OCI-LY7 (cell line): ENCODE data around the gene SLC25A22. TPM values are rescaled to one million over a fixed set of nuclear protein-coding genes. Genes with fewer than 3 reads are reported as not detected.

Source experiments
- BruUV-seq: library from RNA; stranded (reverse); fragments of 400-500 nt; replicated peaks from 2 replicates; lab custom pipeline; 2021; lab: Mats Ljungman, UMichigan
- CTCF ChIA-PET: fragments of 300-600 bp; sonication (Branson Sonifier 250); formaldehyde crosslinking; loops from one replicate; lab custom pipeline; 2022; ENCODE audit warnings: antibody characterized with exemption; ENCODE audit not compliant: unreplicated experiment; lab: Charles Lee
- POLR2A ChIA-PET: fragments of 300-600 bp; sonication (Branson Sonifier 250); formaldehyde crosslinking; loops from one replicate; lab custom pipeline; 2022; ENCODE audit warnings: antibody characterized with exemption; lab: Charles Lee
- DNase-seq: peaks from one replicate; pipeline ENCODE4 v3.0.0-alpha.2; 2015; ENCODE audit warnings: low spot score
- H2AFZ ChIP-seq: fragments of 200-600 bp; sonication (generic), shearing (Covaris generic); 2 replicates; pipeline ENCODE4 v1.6.1; 2014; ENCODE audit warnings: mild to moderate bottlenecking, antibody characterized with exemption, low read length, moderate library complexity
- H3K27ac ChIP-seq: fragments of 200-600 bp; sonication (generic); 2 replicates; pipeline ENCODE4 v1.5.1; 2014; ENCODE audit warnings: mixed run types, low read depth, mild to moderate bottlenecking, moderate library complexity, low read length, inconsistent platforms; ENCODE audit not compliant: poor library complexity, severe bottlenecking
- H3K36me3 ChIP-seq: fragments of 200-600 bp; sonication (generic); 2 replicates; pipeline ENCODE4 v1.6.1; 2014; ENCODE audit warnings: mild to moderate bottlenecking, antibody characterized with exemption, low read length, moderate library complexity, mixed read lengths; ENCODE audit not compliant: insufficient read depth
- H3K4me1 ChIP-seq: fragments of 200-600 bp; sonication (generic); 2 replicates; pipeline ENCODE4 v1.5.1; 2014; ENCODE audit warnings: mild to moderate bottlenecking, low read length; ENCODE audit not compliant: insufficient read depth, poor library complexity, severe bottlenecking
- H3K4me2 ChIP-seq: fragments of 200-600 bp; sonication (generic); 2 replicates; pipeline ENCODE4 v1.6.1; 2014; ENCODE audit warnings: mild to moderate bottlenecking, low read length
- H3K4me3 ChIP-seq: fragments of 200-600 bp; sonication (generic); 2 replicates; pipeline ENCODE4 v1.5.1; 2014; ENCODE audit warnings: mild to moderate bottlenecking, low read depth, low read length; ENCODE audit not compliant: poor library complexity, severe bottlenecking
- H3K79me2 ChIP-seq: fragments of 200-600 bp; sonication (generic); 2 replicates; pipeline ENCODE4 v1.6.1; 2016; ENCODE audit warnings: low read depth, mild to moderate bottlenecking, low read length, moderate library complexity, mixed read lengths; ENCODE audit not compliant: insufficient read depth
- H3K9me2 ChIP-seq: fragments of 200-600 bp; sonication (generic); 2 replicates; pipeline ENCODE4 v1.6.1; 2016; ENCODE audit warnings: mild to moderate bottlenecking, low read length, mixed read lengths; ENCODE audit not compliant: insufficient read depth
- H3K9me3 ChIP-seq: fragments of 200-600 bp; sonication (generic); 2 replicates; pipeline ENCODE4 v1.6.1; 2014; ENCODE audit warnings: mild to moderate bottlenecking, mixed run types, low read length, mixed read lengths
- H4K20me1 ChIP-seq: fragments of 200-600 bp; sonication (generic); 2 replicates; pipeline ENCODE4 v1.6.1; 2014; ENCODE audit warnings: mild to moderate bottlenecking, antibody characterized with exemption, low read length, moderate library complexity, mixed read lengths; ENCODE audit not compliant: insufficient read depth
- EZH2phosphoT487 ChIP-seq: fragments of 200-600 bp; sonication (generic); IDR thresholded peaks from 2 replicates; pipeline ENCODE4 v1.6.1; 2018; ENCODE audit warnings: low read depth, borderline replicate concordance, mild to moderate bottlenecking, mixed run types, antibody characterized with exemption, low read length, moderate library complexity, mixed read lengths
- intact Hi-C: fragments of 100-400 bp; cut with micrococcal nuclease; formaldehyde crosslinking; loops from one replicate; pipeline ENCODE4 v1.10.0; 2022; ENCODE audit not compliant: unreplicated experiment
- total RNA-seq, 2 experiments: library from RNA; depleted of rRNA in 1 of 2; stranded (reverse); fragments of >200 nt in 1 of 2; shearing (Covaris generic) in 1 of 2; gene quantifications; 2 replicates each; pipeline ENCODE4 v1.2.3, GENCODE V29; 2014 to 2022
- TF ChIP-seq, protein P1 (sequence below): fragments of 200-600 bp; sonication (generic); conservative IDR thresholded peaks from 2 replicates; pipeline ENCODE4 v1.5.1; 2014; ENCODE audit warnings: mild to moderate bottlenecking, antibody characterized with exemption, low read length, moderate library complexity, mixed read lengths

Gene SLC25A22
- total RNA-seq, 2 experiments from 2014 or later = 30.8 to 50.9 TPM

DNA sequence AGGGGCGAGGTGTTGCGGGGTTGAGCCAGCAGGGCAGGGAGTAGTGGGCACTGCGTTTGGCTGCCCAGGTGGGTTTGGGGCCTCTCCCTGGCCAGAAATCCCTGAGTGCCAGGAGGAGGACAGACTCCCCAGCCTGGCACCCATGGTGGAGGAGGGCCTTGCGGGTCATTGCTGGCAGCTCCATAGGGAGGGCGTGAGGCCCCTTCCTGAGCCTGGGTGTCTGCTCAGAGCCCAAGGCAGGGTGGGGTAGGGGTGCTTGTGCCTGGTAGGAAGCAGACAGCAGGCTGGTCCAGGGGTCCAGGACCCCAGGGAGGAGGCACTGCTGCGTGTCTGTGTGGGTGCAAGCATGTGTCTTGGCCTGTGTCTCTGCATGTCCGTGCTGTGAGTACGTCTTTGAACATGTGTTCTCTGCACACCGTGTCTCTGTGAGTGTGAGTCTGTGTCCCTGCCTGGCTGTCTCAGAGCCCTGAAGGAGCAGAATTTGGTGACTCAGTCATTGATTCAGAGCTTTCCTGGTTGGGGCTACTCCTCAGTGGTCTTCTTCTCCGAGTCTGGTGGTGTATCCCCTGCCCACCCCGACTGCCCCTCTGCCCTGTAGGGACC, 48.5 kb upstream of the SLC25A22 start:
- no peaks in the 10 kb centered on the region for H3K9me3 ChIP-seq
- H4K20me1 ChIP-seq = no peaks in the 10 kb centered on the region
- H3K4me2 ChIP-seq = no peak overlapping the region
- H3K79me2 ChIP-seq = peaks cover 7% of the 10 kb centered on the region
- no peaks in the 10 kb centered on the region for H3K9me2 ChIP-seq
- CTCF ChIA-PET = interaction anchor here (0.6 kb wide), 1 partner anchor 27 kb away, joined by 3 read pairs; no protein-coding TSS in a partner anchor
- intact Hi-C loops = loop anchor here (5.0 kb wide), 2 partner anchors 61 to 131 kb away; no protein-coding TSS in a partner anchor
- no peak overlapping the region for H3K27ac ChIP-seq
- H2AFZ ChIP-seq = no peak overlapping the region
- BruUV-seq = no TSS peak
- H3K4me1 ChIP-seq = peaks cover 30% of the 10 kb centered on the region
- no peak overlapping the region for H3K4me3 ChIP-seq
- POLR2A ChIA-PET = interaction anchor here (0.6 to 0.8 kb wide), 2 partner anchors 36 to 134 kb away, joined by 3 to 6 read pairs; no protein-coding TSS in a partner anchor
- no peak for DNase-seq
- H3K36me3 ChIP-seq = no peaks in the 10 kb centered on the region
- TF ChIP-seq, protein P1, sequence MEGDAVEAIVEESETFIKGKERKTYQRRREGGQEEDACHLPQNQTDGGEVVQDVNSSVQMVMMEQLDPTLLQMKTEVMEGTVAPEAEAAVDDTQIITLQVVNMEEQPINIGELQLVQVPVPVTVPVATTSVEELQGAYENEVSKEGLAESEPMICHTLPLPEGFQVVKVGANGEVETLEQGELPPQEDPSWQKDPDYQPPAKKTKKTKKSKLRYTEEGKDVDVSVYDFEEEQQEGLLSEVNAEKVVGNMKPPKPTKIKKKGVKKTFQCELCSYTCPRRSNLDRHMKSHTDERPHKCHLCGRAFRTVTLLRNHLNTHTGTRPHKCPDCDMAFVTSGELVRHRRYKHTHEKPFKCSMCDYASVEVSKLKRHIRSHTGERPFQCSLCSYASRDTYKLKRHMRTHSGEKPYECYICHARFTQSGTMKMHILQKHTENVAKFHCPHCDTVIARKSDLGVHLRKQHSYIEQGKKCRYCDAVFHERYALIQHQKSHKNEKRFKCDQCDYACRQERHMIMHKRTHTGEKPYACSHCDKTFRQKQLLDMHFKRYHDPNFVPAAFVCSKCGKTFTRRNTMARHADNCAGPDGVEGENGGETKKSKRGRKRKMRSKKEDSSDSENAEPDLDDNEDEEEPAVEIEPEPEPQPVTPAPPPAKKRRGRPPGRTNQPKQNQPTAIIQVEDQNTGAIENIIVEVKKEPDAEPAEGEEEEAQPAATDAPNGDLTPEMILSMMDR = no peak
- no peak for TF ChIP-seq EZH2phosphoT487

GRCh38 chr11:845872-846495, 47.9 kb upstream of the SLC25A22 start:
- Histone ChIP-seq H3K27ac (no peak overlapping the region), H3K9me2 (no peaks in the 10 kb centered on the region), H3K36me3 (no peaks in the 10 kb centered on the region), H3K4me2 (no peak overlapping the region), H2AFZ (no peak overlapping the region), H3K4me3 (no peak overlapping the region), H4K20me1 (peaks cover 4% of the 10 kb centered on the region; the same call in 1 of the 2 replicates), H3K79me2 (peaks cover 13% of the 10 kb centered on the region), H3K9me3 (no peaks in the 10 kb centered on the region), H3K4me1 (peaks cover 36% of the 10 kb centered on the region)
- no peak for DNase-seq
- intact Hi-C loops = loop anchor here (5.0 kb wide), 2 partner anchors 61 to 131 kb away; no protein-coding TSS in a partner anchor
- no TSS peak for BruUV-seq
- CTCF ChIA-PET = interaction anchor here (0.6 kb wide), 2 partner anchors 27 to 421 kb away, joined by 3 read pairs; no protein-coding TSS in a partner anchor
- POLR2A ChIA-PET = interaction anchor here (0.8 kb wide), 1 partner anchor 35 kb away, joined by 6 read pairs; no protein-coding TSS in a partner anchor
- TF ChIP-seq EZH2phosphoT487 = no peak
- TF ChIP-seq, protein P1 = no peak
